Endothelial cell of hepatic sinusoid (primary cell): Measurements from ENCODE around the gene NCKAP5.

Source experiments
- in situ Hi-C: cut with HindIII; loops from 2 replicates; pipeline ENCODE4 v1.10.0; 2017; ENCODE audit warnings: low sequenced_read_pairs

Gene NCKAP5

DNA sequence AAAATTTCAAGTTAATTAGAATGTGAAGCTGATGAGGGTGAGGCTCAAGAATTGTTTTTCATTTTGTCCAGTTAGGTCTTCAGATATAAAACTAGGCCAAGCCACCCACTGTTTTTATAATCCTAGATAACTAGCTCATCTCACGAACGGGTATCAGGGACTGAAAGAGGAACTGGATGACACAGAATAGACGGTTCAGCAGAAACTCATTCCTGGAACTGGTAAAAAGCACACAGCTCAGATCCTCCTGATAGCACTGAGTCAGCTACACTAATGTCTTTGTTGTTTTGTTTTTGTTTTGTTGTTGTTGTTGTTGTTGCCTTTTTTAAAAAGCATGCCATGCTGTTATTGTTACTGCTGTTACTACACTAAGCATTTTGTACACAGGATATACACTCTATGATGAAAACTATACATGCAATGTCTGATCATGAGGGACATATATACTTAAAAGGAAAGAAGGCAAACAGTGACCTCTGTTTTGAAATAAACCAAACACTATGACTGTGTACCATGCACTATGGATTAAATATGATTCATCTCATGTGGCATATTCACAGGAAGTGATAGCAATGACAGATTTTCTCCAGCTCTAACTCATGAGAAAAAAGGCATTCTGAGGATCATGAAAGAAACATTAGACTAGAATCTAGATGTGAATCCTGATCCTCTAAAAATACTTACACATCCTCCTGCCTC lies 437.6 kb downstream of the NCKAP5 start:
- in situ Hi-C loops: no loop called here

DNA sequence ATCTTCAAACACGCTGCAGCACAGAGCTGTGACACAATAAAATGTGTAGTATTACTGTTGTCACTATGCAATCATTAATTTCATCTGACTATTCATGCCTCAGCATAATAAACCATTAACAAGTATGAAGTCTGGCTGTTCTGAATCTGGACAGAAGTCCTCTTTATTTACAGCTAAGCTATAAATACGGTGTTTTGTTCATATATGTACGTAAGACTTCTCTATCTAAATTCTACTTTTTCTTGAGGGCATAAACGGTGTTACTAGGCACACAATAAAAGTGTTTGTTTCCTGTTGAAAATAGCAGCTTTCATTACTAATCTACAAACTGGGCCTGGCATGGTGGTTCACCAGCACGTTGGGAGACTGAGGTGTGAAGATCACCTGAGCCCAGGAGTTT lies 443.8 kb downstream of the NCKAP5 start:
- in situ Hi-C loops: no loop called here

DNA sequence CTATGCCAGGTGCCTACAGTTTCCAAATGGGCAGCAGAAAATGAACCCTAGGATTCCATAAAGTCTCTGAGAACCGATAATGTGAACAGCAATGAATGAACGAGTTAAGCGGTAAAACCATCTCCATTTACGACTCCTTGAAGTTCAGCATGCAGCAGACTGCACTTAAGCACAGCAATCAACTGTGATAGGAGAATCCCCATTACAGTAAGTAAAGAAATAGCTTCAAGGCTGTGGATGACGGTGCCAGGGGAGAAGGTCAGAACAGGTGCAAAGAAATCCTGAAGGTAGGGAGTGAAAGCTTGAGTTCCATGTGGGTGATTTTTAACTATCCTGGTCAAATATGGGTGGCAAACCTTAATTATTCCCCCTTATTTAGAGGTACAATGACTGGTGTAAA lies 444.4 kb downstream of the NCKAP5 start:
- in situ Hi-C loops: no loop called here

DNA sequence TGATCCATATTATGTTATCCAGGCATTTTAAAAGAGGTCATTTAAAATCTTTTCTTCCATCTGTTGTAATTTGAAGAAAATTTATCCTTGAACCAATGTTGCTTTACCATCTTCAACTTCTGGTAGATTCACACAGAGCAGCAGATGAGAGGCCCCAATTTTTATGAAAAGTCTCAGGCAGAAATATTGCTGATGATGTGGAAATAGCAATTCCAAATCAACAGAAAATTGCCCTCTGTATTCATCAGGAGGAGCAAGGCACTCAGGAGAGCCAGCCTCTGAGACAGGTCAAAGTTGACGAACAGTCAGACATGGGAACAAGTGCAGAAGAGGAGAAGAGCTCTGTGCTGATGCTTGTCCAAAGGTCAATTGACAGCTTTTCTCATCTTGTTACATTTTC lies 444.9 kb downstream of the NCKAP5 start:
- in situ Hi-C loops: no loop called here

DNA sequence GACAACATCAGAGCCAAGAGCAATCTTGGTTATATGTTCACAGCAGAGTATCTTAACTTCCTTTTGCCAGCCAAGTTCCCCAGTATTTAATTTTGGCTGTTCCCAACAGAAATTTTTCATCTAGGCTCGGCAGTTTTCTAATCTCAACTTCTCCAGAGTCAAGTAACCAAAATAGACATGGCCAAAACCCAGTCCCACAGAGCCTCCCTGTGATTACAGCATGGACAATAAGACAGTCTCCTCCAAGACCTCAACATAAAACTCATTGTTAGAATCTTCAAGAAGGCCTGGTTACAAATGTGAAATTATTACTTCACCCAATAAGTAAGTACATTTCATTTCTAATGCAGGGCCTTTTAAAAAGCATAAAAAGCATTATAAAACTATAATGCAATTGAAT lies 445.7 kb downstream of the NCKAP5 start:
- in situ Hi-C loops: no loop called here

DNA sequence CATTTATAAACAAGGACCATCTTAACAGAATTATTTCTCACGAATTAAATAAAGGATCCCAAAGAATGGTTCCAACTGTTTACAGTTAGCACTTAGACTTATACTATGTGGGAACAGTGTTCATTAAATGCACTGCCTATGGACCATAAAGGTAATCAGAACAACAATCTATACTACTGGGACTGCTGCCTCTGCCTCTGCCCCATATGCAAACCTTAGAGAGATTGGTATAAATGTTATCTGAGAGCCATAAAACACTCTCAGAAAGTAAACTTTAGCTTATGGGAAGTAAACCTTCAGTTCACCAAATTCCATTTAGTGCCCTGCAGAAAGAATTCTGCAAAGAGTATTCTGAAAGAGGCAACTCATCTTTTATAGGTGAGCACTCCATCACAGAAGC lies 448.0 kb downstream of the NCKAP5 start:
- in situ Hi-C loops: no loop called here

DNA sequence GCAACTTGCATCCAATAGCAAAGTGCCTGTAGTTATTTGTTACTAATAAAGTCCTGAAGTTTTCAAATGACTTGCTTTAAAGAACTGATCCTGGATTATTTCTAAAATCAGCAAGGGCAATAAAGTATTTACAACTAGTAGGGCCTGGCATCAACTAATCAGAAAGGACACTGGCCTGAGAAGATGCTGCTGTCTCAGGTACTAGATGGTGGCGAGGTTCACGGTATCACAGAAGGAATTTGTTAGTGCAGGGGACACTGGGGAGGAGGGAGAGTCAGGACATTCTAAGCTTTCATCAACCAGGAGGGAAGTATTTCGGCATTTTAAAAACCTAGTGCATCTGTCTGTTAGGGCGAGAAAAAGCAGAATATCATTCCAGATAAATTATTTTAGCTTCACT lies 458.1 kb downstream of the NCKAP5 start:
- in situ Hi-C loops: no loop called here

DNA sequence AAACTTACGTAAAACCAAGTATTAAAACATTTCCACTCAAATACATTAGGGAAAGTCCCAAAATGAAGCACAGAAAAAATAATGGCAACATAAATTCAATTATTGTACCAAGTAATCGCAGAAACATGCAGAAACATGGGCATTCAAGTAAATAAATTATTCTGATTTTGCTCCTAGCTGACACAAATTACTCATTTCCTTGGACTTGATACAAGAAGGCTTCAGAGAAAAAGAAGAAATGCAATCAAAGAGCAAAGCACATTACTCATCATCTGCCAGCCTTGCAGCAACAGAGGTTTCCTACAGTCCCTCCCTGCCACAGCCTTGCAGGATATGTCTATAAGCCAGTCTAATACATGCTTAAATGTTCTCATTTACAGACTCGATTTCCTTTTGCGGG lies 458.5 kb downstream of the NCKAP5 start:
- in situ Hi-C loops: no loop called here

DNA sequence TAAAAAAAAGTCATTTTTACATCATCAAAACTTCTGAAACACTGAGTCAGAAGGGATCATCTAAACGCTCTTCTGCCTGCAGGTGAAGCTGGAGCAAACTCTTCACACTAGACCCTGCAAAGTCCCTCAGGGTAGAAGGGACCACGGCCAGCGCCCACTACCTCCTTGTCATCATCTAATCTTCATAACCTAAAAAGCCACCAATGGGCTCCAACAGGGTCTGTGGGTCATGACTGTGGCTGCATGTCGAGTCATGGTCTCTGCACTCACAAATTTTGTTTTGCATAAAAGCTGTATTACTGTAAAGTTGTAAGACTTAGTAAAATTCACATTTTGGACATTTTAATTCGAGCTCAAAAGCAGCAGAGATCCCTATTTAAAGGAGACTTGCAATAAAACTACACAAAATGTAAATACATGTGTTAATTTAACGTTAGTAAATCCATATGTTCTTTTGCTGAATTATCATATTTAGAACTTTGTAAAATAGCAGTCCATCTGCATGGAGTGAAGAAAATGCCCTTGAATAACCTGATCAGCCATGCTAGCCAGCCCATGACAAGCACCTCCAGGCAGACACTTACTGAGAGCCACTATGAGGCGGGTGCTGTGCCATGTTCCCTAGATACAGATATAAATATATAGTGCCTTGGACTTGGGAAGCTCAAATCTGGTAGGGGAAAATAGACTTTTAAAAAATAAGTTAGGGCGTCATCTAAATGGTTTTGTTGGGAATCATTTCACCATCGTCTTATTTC lies 461.0 kb downstream of the NCKAP5 start:
- in situ Hi-C loops: no loop called here

DNA sequence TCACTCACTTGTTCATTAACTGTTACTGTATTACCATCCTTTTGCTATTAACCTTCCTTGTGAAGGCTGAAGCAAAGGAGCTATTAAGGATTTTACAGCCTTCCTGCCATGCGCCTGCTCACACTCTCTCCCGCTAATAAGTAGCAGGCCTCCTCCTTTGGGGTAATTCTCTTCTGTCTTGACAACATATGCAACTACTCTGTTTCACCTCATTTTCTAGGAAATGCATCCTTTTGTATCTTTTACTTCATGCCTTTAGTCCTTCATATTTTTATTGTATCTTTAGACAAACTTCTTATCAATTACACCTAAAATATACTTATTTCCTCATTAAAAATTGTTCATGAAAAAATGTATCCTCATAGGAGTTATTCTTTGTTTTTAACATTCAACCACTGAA lies 463.4 kb downstream of the NCKAP5 start:
- in situ Hi-C loops: no loop called here

DNA sequence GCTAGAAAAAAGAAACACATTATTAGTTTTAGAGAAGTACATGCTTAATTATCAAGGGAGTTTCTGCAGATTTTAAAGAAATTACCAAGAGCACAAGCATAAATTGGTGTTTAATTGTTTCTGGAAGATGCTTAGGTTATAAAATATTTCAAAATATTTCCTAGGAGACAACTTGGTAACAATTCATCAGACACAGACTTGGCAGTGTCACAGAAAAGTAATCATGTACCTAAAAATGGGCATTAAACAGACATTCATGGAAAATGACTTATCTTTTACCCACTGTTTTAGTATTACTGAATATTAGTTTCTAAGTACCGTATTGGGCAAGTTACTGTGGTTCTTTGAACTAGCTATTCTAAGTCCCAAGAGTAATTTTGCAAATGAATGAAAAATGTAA lies 469.5 kb downstream of the NCKAP5 start:
- in situ Hi-C loops: no loop called here

DNA sequence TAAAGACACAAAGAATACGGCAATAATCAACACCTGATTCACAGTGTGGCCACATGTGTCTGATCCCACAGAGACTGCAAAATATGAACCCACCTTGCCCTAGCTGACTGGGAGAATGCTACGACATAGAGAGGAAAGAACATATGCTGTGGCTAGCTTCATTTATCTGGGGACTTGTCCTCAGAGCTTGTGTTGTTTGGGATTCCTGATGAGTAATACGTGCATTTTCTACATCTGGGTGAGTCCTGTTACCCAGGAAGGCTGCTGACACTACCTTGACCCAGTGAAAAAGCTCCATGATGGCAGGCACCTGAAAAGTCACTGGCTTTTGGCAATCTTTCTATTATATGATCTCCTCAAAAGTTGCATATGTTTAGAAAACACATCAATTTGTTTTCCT lies 470.6 kb downstream of the NCKAP5 start:
- in situ Hi-C loops: no loop called here

DNA sequence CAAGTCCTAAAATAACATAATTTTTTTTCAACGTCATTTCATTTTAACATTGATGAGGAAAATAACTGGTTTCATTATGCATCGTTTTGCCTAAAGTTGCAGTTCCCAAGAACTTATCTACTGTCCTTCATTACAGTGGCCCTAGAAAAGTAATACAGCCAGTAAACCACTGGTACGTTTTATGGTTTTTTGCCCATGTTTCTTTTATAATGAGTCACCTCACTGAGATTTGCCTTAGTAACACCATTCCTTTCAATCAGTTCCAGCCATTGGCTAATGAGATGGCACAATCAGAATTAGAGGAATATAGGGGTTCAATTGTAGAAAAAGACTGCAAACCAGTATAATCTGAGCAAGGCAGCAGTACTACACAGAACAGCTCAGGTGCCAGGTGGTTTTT lies 475.7 kb downstream of the NCKAP5 start:
- in situ Hi-C loops: no loop called here

DNA sequence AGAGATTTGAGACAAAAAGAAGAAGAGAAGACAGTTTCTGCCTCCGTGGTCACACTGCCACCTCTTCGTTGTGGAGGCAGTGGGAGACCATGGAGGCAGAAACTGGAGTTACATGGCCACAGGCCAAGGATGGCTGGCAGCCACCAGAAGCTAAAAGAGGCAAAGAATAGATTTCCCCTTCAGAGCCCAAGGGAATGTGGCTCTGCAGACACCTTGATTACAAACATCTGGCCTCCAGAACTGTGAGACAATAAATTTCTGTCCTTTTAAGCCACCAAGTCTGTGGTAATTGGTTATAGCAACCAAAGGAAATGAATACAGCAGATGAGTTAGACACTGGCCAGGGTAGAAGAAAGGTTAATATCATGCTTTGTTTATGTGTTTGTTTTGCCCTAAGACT lies 477.9 kb downstream of the NCKAP5 start:
- in situ Hi-C loops: no loop called here

DNA sequence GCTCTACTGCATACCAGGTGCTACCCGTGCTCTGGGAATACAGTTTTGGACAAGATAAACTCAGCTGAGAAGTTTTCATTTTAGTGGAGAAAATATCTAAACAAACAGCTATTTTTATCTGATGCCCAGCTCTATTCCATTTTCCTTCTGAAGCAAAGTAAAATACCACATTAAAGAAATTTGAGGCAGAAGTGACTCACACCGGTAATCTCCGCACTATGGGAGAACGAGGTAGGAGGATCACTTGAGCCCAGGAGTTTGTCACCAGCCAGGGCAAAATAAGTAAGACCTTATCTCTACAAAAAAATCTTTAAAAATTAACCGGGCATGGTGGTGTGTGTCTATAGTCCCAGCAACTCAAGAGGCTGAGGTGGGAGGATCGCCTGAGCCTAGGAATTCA lies 482.1 kb downstream of the NCKAP5 start:
- in situ Hi-C loops: no loop called here

DNA sequence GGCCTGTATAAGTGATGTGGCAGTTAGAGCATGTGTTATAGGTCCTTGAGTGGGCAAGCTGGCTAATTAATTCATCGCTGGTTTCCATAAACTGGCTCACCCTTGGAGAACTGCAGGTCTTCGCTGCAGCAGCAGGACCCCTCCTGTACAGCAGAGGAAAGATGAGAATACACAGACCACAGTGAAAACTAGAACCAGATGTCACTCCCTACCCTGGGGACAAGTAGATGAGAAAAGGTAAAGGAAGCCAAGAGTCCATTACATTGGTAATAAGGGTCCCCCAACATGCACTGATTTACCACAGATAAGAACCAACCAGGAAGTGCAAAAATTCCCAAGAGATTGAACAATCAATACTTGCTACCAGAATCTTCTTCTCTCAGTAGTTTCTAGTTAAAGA lies 482.6 kb downstream of the NCKAP5 start:
- in situ Hi-C loops: no loop called here

DNA sequence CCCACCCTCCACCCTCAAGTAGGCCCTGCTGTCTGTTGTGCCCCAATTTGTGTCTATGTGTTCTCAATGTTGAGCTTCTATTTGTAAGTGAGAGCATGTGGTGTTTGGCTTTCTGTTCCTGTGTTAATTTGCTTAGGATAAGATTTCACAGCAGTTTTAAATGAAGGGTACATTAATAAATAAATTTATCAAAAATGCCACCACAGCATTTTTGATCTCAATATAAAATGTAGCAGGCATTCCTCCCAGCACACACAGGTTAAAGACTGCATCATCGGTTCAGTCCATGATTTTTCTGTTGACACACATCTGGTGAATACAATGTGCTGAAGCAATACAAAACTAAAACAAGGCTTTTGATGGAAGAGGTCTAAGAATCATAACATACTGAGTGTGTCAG lies 486.2 kb downstream of the NCKAP5 start:
- in situ Hi-C loops: no loop called here

DNA sequence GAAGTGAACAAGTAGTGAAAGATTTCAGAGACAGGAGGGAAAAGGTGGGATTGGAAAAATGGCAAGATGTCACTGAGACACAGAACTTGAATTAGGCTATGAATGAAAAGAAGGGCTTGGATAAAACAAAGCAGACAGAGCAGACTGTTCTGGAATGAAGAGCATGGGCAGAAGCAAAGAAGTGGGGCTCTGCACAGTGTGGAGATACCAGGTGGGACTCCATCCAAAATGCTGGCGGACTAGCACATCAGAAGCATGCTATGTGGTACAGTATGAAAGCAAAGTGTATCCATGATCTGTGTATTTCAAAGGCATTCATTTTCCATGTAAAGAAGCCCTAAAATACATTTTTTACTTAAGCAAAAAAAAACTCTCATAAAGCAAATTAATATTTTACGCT lies 487.4 kb downstream of the NCKAP5 start:
- in situ Hi-C loops: no loop called here

DNA sequence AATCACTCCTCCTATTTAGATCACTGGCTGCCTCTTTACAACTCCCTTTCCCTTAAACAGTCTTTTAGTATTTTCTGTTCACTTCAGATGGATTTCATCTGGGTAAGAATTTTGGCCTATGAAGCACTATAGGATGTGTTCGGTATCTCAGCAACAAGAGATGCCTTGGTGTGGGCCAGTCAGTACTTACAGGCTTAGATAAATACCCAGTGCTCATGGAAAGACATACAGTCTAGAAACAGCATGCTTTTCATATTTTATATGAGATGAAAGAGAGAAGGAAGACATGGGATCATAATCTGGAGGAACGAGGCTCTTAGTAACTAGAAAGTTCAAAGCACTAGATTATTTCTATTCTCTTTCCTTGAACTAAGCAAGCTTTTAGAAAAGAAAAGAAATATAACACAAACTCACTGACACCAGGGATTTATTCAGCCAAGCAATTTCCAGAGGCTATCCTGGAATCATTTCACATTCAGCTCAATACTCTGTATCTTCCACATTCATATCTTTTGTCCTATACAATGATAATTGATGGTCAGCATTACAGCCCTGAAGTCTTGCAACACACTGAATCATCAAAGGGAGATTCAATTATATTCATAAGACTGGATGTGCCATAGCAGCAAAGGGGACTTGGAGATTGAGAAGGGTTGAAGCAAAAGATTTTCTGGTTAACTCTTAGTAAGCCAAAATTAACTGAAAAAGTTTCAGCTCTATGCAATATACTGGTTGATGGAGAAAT lies 489.4 kb downstream of the NCKAP5 start:
- in situ Hi-C loops: no loop called here

DNA sequence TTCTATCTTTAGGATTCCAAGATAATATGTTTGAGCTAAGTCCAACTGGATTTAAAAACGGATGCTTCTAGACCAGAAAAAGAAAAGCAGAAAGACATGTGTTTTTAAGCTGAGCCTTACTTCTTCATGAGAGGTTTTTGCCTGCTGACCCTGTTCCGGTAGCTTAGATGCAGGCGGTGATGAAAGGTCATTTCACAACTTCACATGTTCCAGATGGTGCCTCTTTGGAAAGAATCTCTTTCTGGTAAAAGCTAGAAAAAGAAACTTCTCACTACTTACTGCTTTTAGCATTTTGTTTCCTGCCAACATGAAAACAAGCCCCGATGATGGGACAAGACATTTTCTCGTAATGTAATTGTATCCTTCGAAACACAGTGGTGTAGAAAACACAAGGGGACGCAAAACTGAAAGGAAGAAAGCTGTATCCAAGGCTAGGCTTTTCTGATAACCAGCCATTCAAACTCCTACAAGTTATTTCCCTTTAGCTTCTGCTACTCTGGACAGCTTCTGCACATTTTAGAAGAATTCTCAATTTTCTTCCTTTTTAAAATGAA lies 490.9 kb downstream of the NCKAP5 start:
- in situ Hi-C loops: no loop called here

DNA sequence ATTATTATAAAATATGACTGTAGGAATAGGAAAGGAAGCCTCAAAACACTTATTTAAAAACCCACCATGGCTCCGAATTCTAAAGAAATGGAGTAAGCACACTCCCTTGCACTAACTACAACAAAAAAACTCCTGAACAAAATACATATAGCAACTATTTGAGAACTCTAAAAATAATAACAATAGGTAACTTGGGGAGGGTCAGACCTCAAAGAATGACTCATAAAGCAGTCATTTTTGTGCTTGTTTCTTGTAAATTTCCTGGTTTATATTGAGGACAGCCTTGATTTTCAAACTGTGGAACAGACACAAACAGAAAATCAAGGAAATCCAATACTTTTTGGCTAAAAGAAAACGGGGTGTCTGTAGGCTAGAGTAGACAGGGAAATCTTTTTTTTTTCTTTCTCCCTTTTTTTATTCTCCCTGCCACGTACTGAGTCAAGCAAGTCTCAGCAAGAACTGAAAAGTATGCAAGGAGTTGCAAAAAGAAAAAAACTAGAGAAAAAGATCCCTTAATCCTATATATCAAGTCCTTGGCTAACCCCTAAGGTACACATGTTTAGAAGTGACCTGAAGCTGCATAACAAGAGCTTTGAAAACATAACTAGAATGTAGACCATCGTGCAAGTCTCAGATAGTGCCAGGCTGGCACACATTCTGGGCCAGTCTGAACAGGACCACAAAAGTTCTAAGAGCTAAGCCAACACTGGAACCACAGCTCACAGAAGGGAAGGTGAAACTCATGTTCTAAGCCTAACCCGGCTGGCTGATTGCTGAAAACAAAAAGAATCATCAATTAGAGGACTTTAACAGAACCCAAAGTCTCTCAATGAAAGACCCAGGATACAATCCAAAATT lies 495.2 kb downstream of the NCKAP5 start:
- in situ Hi-C loops: no loop called here
